Aorta (tissue), 5 donors: ENCODE measurements around the gene PPARA. TPM values are rescaled to one million over a fixed set of nuclear protein-coding genes. Genes with fewer than 3 reads are reported as not detected.

Source experiments
- ATAC-seq: fragments of 200-7000 bp; cut with Tn5 transposase; one replicate; pipeline ENCODE4 v1.9.1; 2022; ENCODE audit warnings: moderate library complexity; ENCODE audit not compliant: low FRiP score
- DNase-seq, 2 donors: peaks; one replicate each; pipeline ENCODE4 v3.0.0-alpha.2; 2020
- H3K27ac ChIP-seq, 2 donors: one replicate each; pipeline ENCODE4 v1.5.1; 2013; ENCODE audit warnings: low read length in 2 of 2, mild to moderate bottlenecking in 2 of 2, moderate library complexity in 2 of 2, control low read depth in 1 of 2, inconsistent platforms in 1 of 2, low read depth in 1 of 2
- H3K27me3 ChIP-seq, 2 donors: one replicate each; pipeline ENCODE4 v1.6.1; 2013; ENCODE audit warnings: control low read depth in 1 of 2, low read length in 1 of 2, mild to moderate bottlenecking in 1 of 2, moderate library complexity in 1 of 2; ENCODE audit not compliant: insufficient read depth in 2 of 2, control insufficient read depth in 1 of 2
- H3K36me3 ChIP-seq, 2 donors: one replicate each; pipeline ENCODE4 v1.6.1; 2013; ENCODE audit warnings: control low read depth in 1 of 2, low read length in 1 of 2, mild to moderate bottlenecking in 1 of 2; ENCODE audit not compliant: insufficient read depth in 2 of 2, control insufficient read depth in 1 of 2
- H3K4me1 ChIP-seq, 2 donors: one replicate each; pipeline ENCODE4 v1.6.1; 2013; ENCODE audit warnings: low read length in 2 of 2, control low read depth in 1 of 2, mild to moderate bottlenecking in 1 of 2, moderate library complexity in 1 of 2; ENCODE audit not compliant: insufficient read depth in 2 of 2, control insufficient read depth in 1 of 2
- H3K4me3 ChIP-seq, 2 donors: one replicate each; pipeline ENCODE4 v1.5.1; 2013; ENCODE audit warnings: low read length in 2 of 2, control low read depth in 1 of 2, mild to moderate bottlenecking in 1 of 2
- H3K9me3 ChIP-seq: one replicate; pipeline ENCODE4 v1.6.1; 2013; ENCODE audit warnings: mild to moderate bottlenecking, low read length; ENCODE audit not compliant: control insufficient read depth
- WGBS, 2 donors: extraction: QIAGEN DNeasy Blood & Tissue Kit; methylation state at CpG; one replicate each; pipeline ENCODE4 v1.1.7; 2013; 5-methylcytosine and 5-hydroxymethylcytosine counted together
- intact Hi-C, 2 donors: fragments of 100-400 bp; cut with DNase I; formaldehyde crosslinking; loops; one replicate each; pipeline versions ENCODE4 v1.14.2 to v1.15.0; 2022
- long read RNA-seq, 2 donors: library from polyadenylated mRNA; unstranded; transcript quantifications; one replicate each; pipeline ENCODE4 v2.0.0, GENCODE V29; 2020 to 2021
- polyA plus RNA-seq, 2 donors: library from polyadenylated mRNA; stranded (reverse); fragments of 200-250 nt; gene quantifications; one replicate each; pipeline ENCODE4 v1.2.3, GENCODE V29; 2013
- total RNA-seq, 2 donors: library from RNA; stranded (reverse); fragmentation: NEBNext Ultra II Directional; extraction: Animal tissue kit (Norgen Biotek cat#: 25700); gene quantifications; one replicate each; pipeline ENCODE4 v1.2.1, GENCODE V29; 2021
- donor health status: healthy with polysubstance abuse.
- donor health status: Bipolar disorder and iron deficiency.
- donor health status: DM: no; HTN: no; CAD: no.
- donor health status: DM: no; HTN: no; CAD: no.
- donor health status: DM: yes; HTN: yes; CAD: no.

PPARA gene
- 10 to 100 TPM; 29.6 to 32.1 TPM for total RNA-seq
- 1 to 10 TPM; 6.9 to 9.8 TPM for polyA plus RNA-seq
- long read RNA-seq, donor 1, partial matches to known transcripts = 11 of 37 reads
- long read RNA-seq, donor 1, other reads (novel, unspliced or antisense) = 26 of 37 reads
- long read RNA-seq, donor 2, partial matches to known transcripts = 2 of 25 reads
- long read RNA-seq, donor 2, other reads (novel, unspliced or antisense) = 21 of 25 reads

DNA sequence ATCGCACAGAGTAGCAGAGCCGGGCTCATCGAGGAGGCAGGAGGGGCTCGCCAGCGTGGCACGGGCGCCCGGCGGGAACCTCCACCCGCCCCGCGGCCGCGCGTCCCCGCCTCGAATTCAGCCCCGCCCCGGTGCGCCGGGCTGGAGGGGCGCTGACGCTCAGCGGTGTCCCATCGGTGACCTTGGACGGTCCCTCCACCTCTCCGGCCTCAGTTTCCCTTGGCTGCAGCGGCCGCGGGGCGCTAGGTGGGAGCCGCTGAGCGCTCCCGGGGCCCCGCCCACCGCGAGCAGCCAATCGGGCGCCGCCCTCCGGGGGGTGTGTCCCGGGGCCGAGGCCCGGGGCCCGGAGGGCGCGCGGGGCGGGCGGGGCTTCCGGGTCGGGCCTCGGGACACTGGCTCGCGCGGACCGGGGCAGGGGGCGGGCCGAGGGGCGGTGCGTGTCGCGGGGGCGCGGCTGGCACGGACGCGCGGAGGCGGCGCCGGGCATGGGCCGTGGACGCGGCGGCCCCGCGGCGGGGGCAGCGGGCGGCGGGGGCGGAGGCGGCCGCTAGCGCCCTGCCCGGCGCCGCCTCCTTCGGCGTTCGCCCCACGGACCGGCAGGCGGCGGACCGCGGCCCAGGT, at the start of gene PPARA:
TSS of gene PPARA (plus strand) at position 493 of the 621 bp plus-strand sequence. CDS start 47,858 bp downstream, outside the sequence.
- DNase-seq = peak; percentile 93 to 98
- H3K27ac ChIP-seq = peak within 1 kb of the TSS in 1 of 2 donors; percentile 62
- H3K27me3 ChIP-seq = no peaks in the 10 kb centered on the region
- no peaks in the 10 kb centered on the region for H3K9me3 ChIP-seq
- ATAC-seq = peak; percentile 93
- WGBS, 2 donors = 0 to 1% methylated on average over 45 to 98 of the region's 98 CpGs
- no peaks in the 10 kb centered on the region for H3K36me3 ChIP-seq
- intact Hi-C loops = loop anchor here (5.0 to 10.0 kb wide), 3 partner anchors 95 to 147 kb away; partner anchors contain the start of genes GTSE1 (in 1 of the 2) and TTC38 (in 1 of the 2)
- H3K4me1 ChIP-seq = no peaks in the 10 kb centered on the region
- peak within 1 kb of the TSS; percentile 57 to 83 for H3K4me3 ChIP-seq

DNA sequence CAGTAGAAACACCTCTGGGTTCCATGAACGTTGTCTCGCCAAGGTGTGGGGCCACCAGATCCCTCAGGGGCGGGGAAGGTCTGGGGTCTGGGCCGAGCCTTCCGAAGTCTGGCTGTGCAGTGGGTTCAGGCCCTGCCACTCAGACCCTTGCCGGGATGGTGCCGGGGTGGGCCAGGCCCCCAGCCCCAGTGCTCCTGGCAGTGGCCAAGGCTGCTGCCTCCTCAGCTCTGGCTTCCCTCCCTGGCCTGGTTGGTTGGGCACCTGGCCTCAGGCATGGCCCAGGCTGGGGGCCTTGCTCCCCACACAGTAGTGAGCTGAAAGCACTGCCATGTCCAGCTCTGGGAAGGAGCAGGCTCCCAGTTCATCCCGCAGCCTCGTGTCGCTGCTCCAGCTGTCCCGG, 48.2 kb upstream of the PPARA start:
- Histone ChIP-seq H3K4me3 (no peak overlapping the region), H3K36me3 (peaks cover 0 to 12% of the 10 kb centered on the region in 2 donors), H3K27me3 (no peaks in the 10 kb centered on the region), H3K27ac (no peak overlapping the region), H3K9me3 (no peaks in the 10 kb centered on the region), H3K4me1 (no peaks in the 10 kb centered on the region)
- WGBS, 2 donors = 83 to 90% methylated on average over 11 of the region's 11 CpGs
- ATAC-seq = no peak
- no peak for DNase-seq
- intact Hi-C loops = no loop called here

DNA sequence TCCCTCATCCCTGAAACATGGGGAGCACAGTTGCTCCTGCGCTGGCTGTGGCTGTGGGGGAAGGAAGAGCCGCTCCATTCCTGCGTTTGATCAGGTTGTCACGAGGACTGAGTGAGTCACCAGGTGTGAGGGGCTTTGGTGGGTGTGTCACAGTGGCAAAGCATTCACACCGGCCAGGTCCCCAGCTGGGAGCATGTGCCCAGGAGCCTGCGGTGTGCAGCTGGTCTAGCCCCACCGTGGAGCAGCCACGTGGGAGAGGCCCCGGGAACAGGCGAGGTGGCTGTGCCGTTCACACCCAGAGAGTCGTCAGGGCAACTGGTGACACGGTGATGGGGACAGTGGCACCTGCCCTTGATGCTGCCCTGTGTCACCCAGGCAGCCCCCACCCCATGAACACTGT, 47.6 kb upstream of the PPARA start:
- Histone ChIP-seq H3K27ac (peak overlapping the region in 1 of 2 donors; percentile 39), H3K36me3 (peaks cover 0 to 12% of the 10 kb centered on the region in 2 donors), H3K27me3 (no peaks in the 10 kb centered on the region), H3K4me1 (no peaks in the 10 kb centered on the region), H3K4me3 (no peak overlapping the region), H3K9me3 (no peaks in the 10 kb centered on the region)
- ATAC-seq = no peak
- intact Hi-C loops = no loop called here
- 66 to 74% methylated on average over 13 of the region's 13 CpGs for WGBS, 2 donors
- no peak for DNase-seq

DNA sequence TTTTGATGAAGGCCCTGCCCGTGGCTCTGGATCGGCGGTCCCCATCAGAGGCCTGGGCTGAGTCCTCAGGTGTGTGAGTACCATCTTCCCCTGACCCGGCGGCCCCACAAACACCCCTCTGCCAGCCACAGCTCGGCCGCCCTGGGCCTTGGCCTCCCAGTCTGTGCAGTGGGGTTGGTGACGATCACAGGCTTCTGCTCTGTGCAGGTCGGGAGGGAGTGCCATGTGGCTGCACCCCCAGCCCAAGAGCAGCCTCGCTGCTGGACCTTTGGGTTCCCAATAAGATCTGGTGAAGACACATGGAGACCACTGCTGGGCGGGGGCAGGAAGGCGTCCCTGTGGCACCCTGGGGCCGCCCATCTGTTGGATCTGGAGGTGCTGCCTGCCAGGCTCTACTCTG, 47.1 kb upstream of the PPARA start:
- no peaks in the 10 kb centered on the region for H3K27me3 ChIP-seq
- H3K4me1 ChIP-seq = no peaks in the 10 kb centered on the region
- 84 to 87% methylated on average over 13 of the region's 13 CpGs for WGBS, 2 donors
- DNase-seq (no peak), ATAC-seq (no peak)
- H3K27ac ChIP-seq = peak overlapping the region in 1 of 2 donors; percentile 39
- peaks cover 0 to 11% of the 10 kb centered on the region in 2 donors for H3K36me3 ChIP-seq
- H3K4me3 ChIP-seq = no peak overlapping the region
- H3K9me3 ChIP-seq = no peaks in the 10 kb centered on the region
- intact Hi-C loops = no loop called here

DNA sequence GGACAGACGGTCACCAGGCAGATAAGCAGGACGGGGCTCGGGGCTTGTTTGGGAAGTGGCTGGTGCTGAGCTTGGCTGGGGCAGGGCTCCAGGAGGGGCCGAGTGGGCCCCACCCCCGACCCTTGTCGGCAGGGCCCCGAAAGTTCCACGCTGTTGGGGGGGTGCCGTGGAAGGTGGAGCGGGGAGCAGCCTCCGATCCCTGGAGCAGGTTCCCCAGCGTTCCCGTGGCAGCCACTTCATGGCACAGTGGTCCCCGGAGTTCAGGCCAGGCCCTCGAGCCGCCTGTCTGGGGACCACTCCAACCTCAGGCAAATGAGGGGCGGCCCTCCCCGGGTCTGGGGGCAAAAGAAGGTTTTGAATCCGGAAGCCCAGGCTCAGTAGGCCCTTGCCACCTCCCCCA, 46.7 kb upstream of the PPARA start:
- intact Hi-C loops = no loop called here
- H3K36me3 ChIP-seq = peaks cover 0 to 7% of the 10 kb centered on the region in 2 donors
- H3K27ac ChIP-seq = peak overlapping the region; percentile 39 to 60
- no peaks in the 10 kb centered on the region for H3K9me3 ChIP-seq
- ATAC-seq = no peak
- H3K27me3 ChIP-seq = no peaks in the 10 kb centered on the region
- H3K4me1 ChIP-seq = no peaks in the 10 kb centered on the region
- WGBS, 2 donors = 79 to 80% methylated on average over 19 of the region's 19 CpGs
- no peak for DNase-seq
- no peak overlapping the region for H3K4me3 ChIP-seq

DNA sequence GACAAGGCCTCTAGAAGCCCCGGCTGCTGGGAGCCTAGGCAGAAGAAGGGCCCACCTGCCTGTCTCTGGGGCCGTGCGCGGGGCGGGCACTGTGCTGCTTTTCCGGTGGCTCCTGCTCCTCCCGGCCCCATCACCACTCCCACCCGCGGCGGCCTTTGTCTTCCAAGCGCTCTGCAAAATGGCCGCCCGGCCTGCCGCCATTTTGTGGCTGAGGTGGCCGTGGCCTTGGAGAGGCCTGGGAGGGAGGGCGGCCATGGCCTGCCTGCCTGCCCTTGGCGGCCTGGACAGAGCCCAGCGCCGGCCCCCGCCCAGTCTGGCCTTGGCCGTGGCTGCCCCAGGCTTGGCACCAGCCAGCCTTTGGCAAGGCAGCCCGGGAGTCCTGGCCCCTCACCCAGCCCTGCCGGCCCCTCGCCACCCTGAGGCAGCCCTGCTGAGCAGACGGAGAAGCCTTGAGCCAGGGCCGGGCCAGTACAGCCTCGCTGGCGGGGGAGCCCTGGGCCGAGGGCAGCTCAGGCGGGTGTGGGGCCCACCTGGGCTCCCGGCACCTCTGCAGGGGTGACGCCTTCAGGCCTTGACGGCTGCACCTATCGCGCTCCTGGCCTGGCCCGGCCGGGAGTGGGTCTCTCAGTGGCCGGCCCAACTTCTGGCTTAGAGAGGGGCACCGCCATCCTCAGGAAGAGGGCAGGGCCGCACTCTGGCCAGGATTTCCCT, 46.0 kb upstream of the PPARA start:
- DNase-seq (peak in 1 of 2 donors; percentile 76), ATAC-seq (peak; percentile 61)
- Histone ChIP-seq H3K27ac (peak overlapping the region; percentile 60 to 77), H3K9me3 (no peaks in the 10 kb centered on the region), H3K4me3 (no peak overlapping the region), H3K36me3 (peaks cover 0 to 5% of the 10 kb centered on the region in 2 donors), H3K27me3 (no peaks in the 10 kb centered on the region), H3K4me1 (no peaks in the 10 kb centered on the region)
- 24 to 28% methylated on average over 32 to 40 of the region's 40 CpGs for WGBS, 2 donors
- intact Hi-C loops = no loop called here

DNA sequence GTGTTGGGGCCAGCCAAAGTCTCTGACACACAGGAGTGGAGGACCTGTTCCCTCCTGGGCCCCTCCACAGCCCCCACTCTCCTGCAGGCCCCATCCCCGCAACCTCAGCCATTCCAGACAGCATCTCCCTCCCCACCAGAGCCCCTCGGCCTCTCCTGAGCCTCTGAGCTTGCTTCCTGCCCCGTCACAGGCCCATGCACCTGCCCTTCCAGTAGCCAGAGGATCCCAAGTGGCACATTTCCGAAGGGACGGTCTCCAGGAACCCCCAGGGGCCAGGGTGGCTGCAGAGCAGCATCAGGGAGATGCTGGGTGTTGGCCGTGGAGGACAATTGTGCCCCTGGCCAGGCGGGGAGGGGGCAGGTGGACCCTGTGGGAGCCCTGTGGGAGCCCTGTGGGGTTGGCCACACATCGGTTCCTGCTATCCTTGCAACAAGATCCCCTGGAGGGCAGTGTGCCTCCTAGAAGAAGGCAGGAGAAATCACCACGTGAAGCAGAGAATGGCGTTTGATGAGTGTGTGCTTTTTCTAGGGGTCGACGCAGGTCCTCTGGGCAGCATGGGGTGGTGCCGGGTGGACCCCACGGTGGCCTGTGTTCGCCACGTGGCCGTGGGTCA, 45.3 kb upstream of the PPARA start:
- ATAC-seq (no peak), DNase-seq (no peak)
- intact Hi-C loops = loop anchor here in 1 of 2 donors (5.0 kb wide), 1 partner anchor 33 kb away; no protein-coding TSS in a partner anchor
- peaks cover 0 to 2% of the 10 kb centered on the region in 2 donors for H3K36me3 ChIP-seq
- H3K4me1 ChIP-seq = no peaks in the 10 kb centered on the region
- H3K9me3 ChIP-seq = no peaks in the 10 kb centered on the region
- H3K27me3 ChIP-seq = no peaks in the 10 kb centered on the region
- H3K27ac ChIP-seq = peak overlapping the region in 1 of 2 donors; percentile 77
- H3K4me3 ChIP-seq = no peak overlapping the region
- WGBS, 2 donors = 61 to 62% methylated on average over 17 of the region's 17 CpGs

DNA sequence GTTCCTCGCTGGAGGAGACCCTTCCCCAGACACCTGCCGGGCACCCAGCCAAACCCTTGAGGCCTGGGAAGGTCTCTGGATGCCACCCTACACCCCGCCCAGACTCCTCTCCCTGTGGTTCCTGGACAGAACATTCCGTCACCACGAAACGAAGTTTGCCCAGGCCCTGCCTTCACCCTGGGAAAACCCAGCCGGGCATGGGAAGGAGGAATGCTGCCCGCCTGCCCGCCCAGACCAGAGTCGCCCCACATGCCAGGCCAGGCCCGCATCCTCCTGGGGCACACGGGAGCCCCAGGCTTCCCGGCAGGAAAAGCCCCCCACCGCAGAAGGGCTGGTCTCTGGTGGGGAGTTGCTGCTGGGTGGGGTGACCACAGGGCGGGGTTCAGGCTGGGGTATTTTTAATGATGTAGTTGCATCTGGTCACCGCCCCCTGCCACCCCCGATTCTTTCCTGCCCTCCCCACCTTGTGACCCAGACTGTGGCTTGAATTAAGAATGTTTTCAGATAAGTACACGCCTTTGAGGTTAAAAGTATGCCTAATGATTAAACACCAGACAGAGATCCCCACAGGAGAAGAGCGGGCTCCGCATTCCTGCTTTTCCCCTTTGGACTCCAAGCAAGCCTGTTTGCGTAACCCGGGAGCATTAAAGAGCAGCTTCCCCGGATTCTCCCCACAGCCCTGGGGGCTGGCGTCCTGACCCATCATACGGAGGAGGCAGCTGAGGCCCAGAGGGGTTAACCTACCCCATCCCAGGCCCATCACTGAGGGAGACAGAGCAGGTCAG, 44.6 kb upstream of the PPARA start:
- Histone ChIP-seq H3K9me3 (no peaks in the 10 kb centered on the region), H3K36me3 (no peaks in the 10 kb centered on the region), H3K27me3 (no peaks in the 10 kb centered on the region), H3K27ac (peak overlapping the region in 1 of 2 donors; percentile 77), H3K4me3 (no peak overlapping the region), H3K4me1 (no peaks in the 10 kb centered on the region)
- DNase-seq (no peak), ATAC-seq (peak; percentile 0)
- intact Hi-C loops = loop anchor here in 1 of 2 donors (2.0 to 5.0 kb wide), 2 partner anchors 17 to 33 kb away; no protein-coding TSS in a partner anchor
- WGBS, 2 donors = 51% methylated on average over 25 of the region's 25 CpGs
